Non-pigmented ciliary epithelial cell (primary cell): ENCODE results near the gene GPR143.
"Not testable (repeated sequence)": the region's sequence is repeated elsewhere in the genome, so short reads cannot be mapped to it uniquely, and the experiment has no call there.

Experiments used
- DNase-seq: peaks from one replicate; pipeline ENCODE4 v3.0.0-alpha.2; 2010; ENCODE audit warnings: low read depth

The GPR143 gene

DNA sequence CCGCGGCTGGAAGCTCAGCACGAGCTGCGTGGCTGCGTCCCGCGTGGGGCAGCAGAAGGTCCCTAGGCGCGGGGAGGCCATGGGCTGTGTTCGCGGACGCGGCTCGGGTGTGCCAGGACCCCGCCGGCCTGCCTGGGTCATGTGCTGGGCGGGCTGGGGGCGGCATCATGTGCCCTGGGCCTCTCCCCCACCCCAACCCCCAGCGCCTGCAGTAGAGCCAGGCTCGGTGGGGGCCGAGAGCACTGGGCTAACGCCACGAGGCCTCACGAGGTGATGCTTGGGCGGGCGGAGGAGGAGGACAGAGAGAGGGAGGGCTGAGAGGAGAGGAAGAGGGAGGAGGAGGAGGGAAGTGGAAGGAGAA is at the start of gene GPR143:
Gene GPR143, minus strand, starts transcription at position 111 of the 361 bp plus-strand sequence. Its CDS starts 30 bp downstream, at position 81.
- no peak for DNase-seq

- not testable (repeated sequence) for DNase-seq
Observed at GRCh38 chrX:9811086-9811485, 45.4 kb upstream of the GPR143 start.

- DNase-seq: not testable (repeated sequence)
Observed at GRCh38 chrX:9809876-9810275, 44.2 kb upstream of the GPR143 start.

DNA sequence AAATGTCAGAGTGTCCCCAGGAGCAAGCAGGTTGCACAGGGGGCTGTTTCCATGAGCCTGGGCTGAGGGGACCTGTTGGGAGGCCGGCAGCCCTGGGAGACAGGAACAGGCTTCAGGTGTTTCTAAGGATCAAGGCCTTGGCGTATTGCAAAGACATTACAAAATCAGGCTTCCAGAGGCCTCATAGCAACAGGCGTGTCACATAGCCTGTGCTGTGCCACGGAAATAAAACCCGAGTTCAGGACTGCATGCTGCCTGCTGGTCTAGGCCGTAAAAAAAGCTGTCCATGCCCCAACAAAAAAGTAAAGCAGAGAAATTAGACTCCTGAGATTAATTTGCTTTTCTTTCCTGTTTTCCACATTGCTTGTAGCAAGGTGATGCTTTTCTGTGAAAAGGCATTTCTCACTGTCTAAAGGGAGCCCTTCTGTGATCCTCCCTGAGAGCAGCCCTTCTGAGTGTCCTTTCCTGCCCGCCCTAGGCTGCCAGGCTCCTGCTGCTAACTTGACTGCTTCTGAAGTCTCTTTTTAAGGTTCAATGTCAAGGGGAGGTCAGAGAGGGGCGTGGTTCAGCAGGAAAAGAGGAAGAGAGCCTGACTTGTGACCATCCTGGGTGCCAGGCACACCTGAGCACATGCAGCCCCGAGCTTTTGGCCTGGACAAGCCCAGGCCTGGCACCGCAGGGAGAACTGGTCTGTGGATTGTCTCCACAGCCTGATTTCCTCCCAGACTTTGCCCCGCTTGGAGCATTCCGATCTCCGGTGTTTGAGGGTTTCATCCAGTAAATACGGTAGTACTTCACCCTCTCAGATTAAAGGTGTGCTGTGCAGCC is 41.9 kb upstream of the GPR143 start:
- DNase-seq: no peak

DNA sequence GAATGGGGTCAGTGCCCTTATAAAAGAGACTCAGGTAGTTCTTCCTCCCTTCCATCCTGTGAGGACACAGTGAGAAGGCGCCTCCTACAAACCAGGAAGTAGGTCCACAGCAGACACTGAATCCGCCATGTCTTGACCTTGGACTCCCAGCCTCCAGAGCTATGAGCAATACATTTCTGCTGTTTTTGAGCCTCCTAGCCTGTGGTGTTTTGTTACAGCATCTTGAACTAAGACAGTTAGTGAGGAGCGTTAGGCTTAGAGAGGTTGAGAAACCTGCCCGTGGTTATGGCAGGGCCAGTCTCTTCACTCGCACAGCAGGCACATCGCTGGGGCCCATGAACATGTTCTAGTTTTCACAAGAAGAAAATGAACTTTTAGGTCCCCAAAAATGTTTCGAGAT is 40.3 kb upstream of the GPR143 start:
- no peak for DNase-seq

DNA sequence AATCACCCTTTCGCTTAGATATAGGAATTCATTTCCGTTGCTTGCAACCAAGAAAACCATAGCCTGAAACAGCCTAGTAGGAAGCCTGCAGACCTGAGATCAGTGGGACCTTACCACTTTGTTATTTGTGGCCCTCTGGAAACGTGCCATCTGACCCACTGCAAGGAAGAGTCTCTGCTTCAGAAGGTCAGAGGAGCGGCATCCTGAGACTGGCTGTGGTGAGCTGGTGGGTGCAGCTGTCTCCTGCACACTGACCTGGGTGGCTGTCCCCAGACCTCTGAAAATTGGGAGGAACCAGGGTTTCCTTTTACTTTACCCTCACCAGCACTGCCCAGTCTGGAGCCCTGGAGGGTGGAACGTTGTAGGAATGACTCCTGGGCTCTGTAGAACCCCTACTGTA is 38.8 kb upstream of the GPR143 start:
- DNase-seq: no peak

DNA sequence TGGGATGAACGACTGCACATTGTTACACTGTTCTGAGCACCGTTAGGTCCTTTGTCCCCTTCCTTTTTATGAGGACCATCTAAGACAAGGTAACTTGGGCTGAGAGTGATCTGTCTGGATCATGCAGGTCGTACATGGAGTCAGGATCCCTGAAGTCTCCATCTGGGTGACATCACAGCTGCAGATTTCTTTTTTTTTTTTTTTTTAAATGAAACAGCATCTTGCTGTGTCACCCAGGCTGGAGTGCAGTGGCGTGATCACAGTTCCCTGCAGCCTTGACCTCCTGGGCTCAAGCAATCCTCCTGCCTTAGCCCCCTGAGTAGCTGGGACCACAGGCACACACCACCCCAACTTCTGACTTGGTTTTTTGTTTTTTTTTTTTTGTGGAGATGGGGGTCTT is 37.1 kb upstream of the GPR143 start:
- no peak for DNase-seq

GRCh38 chrX:9797384-9798360 is 32.0 kb upstream of the GPR143 start:
- DNase-seq: no peak

- DNase-seq: no peak
Observed at GRCh38 chrX:9794495-9794894, 28.8 kb upstream of the GPR143 start.

- DNase-seq: no peak
Observed at GRCh38 chrX:9790866-9791265, 25.2 kb upstream of the GPR143 start.

DNA sequence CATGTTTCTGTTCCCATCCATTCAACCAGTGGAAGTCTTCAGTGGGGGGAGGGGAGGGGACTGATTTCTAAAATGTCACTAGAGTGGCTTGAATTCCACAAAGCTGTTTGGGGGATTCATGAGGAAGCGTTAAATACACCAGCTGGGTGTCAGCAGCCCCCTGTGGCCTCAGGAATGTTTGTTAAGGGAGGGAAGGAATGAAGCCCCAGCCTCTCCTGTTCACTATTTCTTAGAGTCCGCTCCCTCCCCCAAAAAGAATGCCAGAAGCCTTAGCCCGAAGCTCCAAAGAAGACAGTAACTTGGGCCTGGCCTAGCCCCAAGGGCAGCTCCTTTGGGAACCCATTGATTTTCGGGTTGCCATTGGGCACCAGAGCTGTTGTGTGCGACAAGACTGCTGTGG is 23.9 kb upstream of the GPR143 start:
- no peak for DNase-seq

DNA sequence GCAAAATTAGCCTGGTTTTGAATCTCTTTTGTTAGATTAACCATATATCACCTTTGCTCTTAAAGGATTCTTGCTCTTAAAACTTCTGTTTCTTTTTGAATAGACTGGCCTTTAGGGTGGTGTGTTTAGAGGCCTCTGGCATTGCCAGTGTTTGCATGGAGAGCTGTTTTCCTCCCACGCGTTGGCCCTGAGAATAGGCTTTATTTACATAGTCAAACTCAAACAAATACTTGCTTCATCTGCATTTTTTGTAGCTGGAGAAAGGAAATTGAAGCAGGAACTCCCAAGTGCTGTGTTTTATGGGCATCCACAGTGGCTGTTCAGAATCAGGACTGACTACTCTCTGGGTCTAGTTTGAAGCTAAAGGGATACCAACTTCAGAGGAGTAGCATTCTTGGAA is 23.3 kb upstream of the GPR143 start:
- DNase-seq: no peak

- DNase-seq: no peak
Observed at GRCh38 chrX:9786798-9787635, 21.4 kb upstream of the GPR143 start.

- DNase-seq: no peak
Observed at GRCh38 chrX:9785944-9786797, 20.5 kb upstream of the GPR143 start, which contains the start of gene SHROOM2. Gene SHROOM2, plus strand, starts transcription at chrX:9786429. Its CDS starts 117 bp downstream, at chrX:9786546.

- no peak for DNase-seq
Observed at GRCh38 chrX:9785254-9785943, 19.8 kb upstream of the GPR143 start.

GRCh38 chrX:9784332-9784731 is 18.7 kb upstream of the GPR143 start:
- no peak for DNase-seq

DNA sequence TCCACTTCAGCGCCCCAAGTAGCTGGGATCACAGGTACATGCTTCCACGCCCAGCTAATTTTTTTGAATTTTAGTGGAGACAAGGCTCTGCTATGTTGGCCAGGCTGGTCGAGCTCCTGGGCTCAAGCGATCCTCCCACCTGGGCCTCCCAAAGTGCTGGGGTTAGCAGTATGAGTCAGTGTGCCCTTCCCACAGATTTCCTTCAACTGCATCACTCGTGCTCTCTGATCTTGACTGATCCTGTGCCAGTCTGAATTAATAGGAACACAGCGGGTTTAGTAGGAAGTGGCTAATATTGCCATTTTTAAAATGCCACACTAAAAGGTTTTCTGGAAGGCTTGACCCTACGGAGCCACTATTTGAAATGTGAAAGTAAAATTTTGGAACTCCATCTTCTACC is 16.3 kb upstream of the GPR143 start:
- no peak for DNase-seq

DNA sequence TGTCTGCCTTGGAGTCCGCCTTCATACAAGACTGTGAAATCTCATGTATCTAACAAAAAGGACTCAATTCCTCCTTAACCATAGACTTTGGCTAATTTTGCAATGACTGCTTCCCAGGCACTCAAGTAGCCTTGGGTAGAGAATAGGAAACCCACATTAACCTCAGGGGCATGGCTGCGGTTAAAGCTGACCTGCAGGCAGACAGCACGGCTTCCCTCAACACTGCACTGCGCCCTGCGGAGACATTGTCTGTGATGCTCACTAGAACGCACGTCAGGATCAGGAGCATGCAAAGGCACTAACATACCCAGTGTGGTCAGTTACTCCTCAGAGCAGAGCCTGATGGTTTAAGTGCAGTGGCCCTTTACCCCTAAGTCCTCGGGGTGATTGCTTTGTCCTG is 10.3 kb upstream of the GPR143 start:
- no peak for DNase-seq

DNA sequence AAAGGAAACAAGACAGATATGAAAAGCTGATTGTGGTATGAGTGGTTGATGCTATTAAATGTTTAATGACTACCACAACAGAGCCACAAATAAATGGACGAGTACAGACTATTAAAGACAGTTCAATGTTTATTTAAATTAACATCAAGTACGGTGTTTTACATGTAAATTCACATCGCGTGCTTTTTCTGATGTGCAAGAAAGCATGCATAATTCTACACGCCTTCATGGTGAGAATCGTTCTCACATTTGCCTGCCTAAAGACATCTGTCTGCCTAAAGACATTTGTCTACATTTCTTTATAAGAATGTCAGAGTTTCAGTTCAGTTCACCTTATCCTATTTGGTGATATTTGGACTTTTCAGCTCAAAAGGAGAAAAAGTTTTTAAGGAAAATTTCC is 7.3 kb upstream of the GPR143 start:
- no peak for DNase-seq

DNA sequence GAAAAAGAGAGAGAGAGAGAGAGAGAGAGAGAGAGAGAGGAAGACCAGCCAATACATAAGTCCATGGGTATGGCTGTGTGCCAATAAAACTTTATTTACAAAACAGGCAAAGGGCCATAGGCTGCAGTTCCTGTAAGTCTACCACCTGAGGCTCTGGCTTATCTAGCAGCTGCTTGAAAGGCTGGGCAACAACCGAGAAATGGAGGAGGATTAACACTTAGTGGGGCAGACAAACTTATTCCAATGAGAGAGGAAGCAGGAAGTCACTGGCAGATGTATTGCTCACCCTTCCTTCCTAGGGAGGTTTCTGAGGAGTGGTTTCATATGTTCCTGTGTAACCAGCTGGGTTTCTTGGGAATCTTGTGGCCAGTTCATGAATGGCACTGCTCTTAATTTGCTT is 4.7 kb upstream of the GPR143 start:
- no peak for DNase-seq
